Endodermal cell (in vitro differentiated cells): Measurements from ENCODE around the gene BTBD2. TPM values are rescaled to one million over a fixed set of nuclear protein-coding genes. Genes with fewer than 3 reads are reported as not detected.

ENCODE experiments used
- DNase-seq: peaks from one replicate; pipeline ENCODE4 v3.0.0-alpha.2; 2017
- H3K27ac ChIP-seq: 2 replicates; pipeline ENCODE4 v1.5.1; 2013; ENCODE audit warnings: mild to moderate bottlenecking, low read depth, low read length, moderate library complexity
- H3K27me3 ChIP-seq: 2 replicates; pipeline ENCODE4 v1.6.1; 2013; ENCODE audit warnings: mild to moderate bottlenecking, low read length, moderate library complexity; ENCODE audit not compliant: insufficient read depth, control insufficient read depth, poor library complexity, severe bottlenecking
- H3K36me3 ChIP-seq: 2 replicates; pipeline ENCODE4 v1.7.0; 2013; ENCODE audit warnings: mild to moderate bottlenecking, low read length, moderate library complexity; ENCODE audit not compliant: control insufficient read depth, insufficient read depth
- H3K4me1 ChIP-seq: one replicate; pipeline ENCODE4 v1.7.0; 2013; ENCODE audit warnings: low read length; ENCODE audit not compliant: control insufficient read depth, insufficient read depth
- H3K4me3 ChIP-seq: 2 replicates; pipeline ENCODE4 v1.5.1; 2013; ENCODE audit warnings: mild to moderate bottlenecking, low read length, moderate library complexity
- H3K9ac ChIP-seq: 2 replicates; pipeline ENCODE4 v1.6.1; 2013; ENCODE audit warnings: mild to moderate bottlenecking, low read length, moderate library complexity; ENCODE audit not compliant: poor library complexity, severe bottlenecking; ENCODE audit errors: extremely low read depth
- H3K9me3 ChIP-seq: 2 replicates; pipeline ENCODE4 v1.6.1; 2013; ENCODE audit warnings: mild to moderate bottlenecking, low read length, moderate library complexity; ENCODE audit not compliant: control insufficient read depth
- H3K27ac Mint-ChIP-seq: 2 replicates; pipeline ENCODE4 v1.8.0; 2020; ENCODE audit warnings: mixed read lengths
- H3K27me3 Mint-ChIP-seq: 2 replicates; pipeline ENCODE4 v1.8.0; 2021; ENCODE audit warnings: mild to moderate bottlenecking, mixed read lengths; ENCODE audit not compliant: insufficient read depth
- H3K36me3 Mint-ChIP-seq: 2 replicates; pipeline ENCODE4 v1.8.0; 2020; ENCODE audit warnings: low read depth, mixed read lengths
- H3K4me1 Mint-ChIP-seq: 2 replicates; pipeline ENCODE4 v1.8.0; 2020; ENCODE audit warnings: mixed read lengths
- H3K4me3 Mint-ChIP-seq: 2 replicates; pipeline ENCODE4 v1.8.0; 2020; ENCODE audit warnings: mild to moderate bottlenecking, moderate library complexity, mixed read lengths
- H3K9me3 Mint-ChIP-seq: 2 replicates; pipeline ENCODE4 v1.8.0; 2020; ENCODE audit warnings: mild to moderate bottlenecking, mixed read lengths
- WGBS, 2 experiments: methylation state at CpG; one replicate each; pipeline versions ENCODE4 v1.1.5 to v1.1.7; 2013; ENCODE audit warnings: missing lambda C conversion rate in 2 of 2, mixed read lengths in 1 of 2; ENCODE audit not compliant: insufficient coverage in 1 of 2, insufficient read length in 1 of 2; 5-methylcytosine and 5-hydroxymethylcytosine counted together
- total RNA-seq, 2 donors: library from RNA; stranded (reverse); fragmentation: NEBNext Ultra II Directional in 1 of 2; extraction: Animal tissue kit (Norgen Biotek cat#: 25700) in 1 of 2; gene quantifications; 2 replicates in 1 of 2; 3 replicates in 1 of 2; pipeline ENCODE4 v1.2.1, GENCODE V29; 2021
- TF ChIP-seq, protein P1 (sequence below): fragments of 200-600 bp; sonication (generic); conservative IDR thresholded peaks from 2 replicates; pipeline ENCODE4 v1.5.0; 2021; ENCODE audit warnings: antibody characterized with exemption, mild to moderate bottlenecking

The BTBD2 gene
- total RNA-seq, 2 donors from 2014 or later, result 107 to 112 TPM

DNA sequence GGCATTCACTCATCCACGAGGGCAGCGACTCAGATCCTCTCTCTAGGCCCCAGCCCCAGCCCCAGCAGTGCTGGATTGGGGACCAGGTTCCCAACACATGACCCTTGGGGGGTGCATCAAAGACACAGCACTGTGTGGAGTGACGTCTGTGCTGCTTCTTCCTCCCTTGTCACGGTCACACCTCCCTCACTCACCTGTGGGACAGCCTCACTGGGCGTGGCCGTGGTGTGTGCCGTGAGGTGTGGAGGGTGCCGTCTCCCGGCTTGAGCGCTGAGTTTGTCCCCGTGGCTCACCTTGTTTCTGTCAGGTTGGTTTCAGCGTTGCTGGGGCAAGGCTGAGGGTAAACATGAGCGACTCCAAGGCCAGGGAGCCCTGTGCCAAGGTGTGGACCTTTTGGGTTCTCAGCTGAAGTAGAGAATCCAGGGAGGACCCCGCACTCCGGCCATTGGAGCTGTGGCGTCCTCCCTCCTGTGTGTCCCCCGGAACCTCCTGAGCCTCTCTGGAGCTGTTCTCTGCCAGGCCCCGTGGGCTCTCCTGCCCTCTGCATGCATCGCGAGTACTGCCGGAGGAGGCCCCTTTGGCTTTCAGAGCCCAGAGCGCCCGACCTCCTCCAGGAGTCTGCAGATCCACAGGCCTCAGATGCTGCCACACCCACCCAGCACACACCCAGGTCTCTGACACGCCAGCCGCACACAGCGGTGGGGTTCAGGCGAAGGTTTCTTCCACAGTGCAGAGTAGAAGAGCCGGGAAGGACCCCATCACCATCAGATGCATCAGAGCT lies 40.9 kb downstream of the BTBD2 start:
- H3K27ac ChIP-seq, result no peak overlapping the region
- WGBS, 2 experiments, result 95% methylated on average over 13 to 28 of the region's 28 CpGs
- H3K9me3 ChIP-seq, result no peaks in the 10 kb centered on the region
- TF ChIP-seq, protein P1, sequence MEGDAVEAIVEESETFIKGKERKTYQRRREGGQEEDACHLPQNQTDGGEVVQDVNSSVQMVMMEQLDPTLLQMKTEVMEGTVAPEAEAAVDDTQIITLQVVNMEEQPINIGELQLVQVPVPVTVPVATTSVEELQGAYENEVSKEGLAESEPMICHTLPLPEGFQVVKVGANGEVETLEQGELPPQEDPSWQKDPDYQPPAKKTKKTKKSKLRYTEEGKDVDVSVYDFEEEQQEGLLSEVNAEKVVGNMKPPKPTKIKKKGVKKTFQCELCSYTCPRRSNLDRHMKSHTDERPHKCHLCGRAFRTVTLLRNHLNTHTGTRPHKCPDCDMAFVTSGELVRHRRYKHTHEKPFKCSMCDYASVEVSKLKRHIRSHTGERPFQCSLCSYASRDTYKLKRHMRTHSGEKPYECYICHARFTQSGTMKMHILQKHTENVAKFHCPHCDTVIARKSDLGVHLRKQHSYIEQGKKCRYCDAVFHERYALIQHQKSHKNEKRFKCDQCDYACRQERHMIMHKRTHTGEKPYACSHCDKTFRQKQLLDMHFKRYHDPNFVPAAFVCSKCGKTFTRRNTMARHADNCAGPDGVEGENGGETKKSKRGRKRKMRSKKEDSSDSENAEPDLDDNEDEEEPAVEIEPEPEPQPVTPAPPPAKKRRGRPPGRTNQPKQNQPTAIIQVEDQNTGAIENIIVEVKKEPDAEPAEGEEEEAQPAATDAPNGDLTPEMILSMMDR, result no peak
- H3K4me3 ChIP-seq, result no peak overlapping the region
- Mint-ChIP-seq H3K27ac (no peak overlapping the region), H3K27me3 (no peaks in the 10 kb centered on the region), H3K9me3 (no peaks in the 10 kb centered on the region), H3K4me1 (no peaks in the 10 kb centered on the region), H3K4me3 (no peak overlapping the region), H3K36me3 (peaks cover 22% of the 10 kb centered on the region)
- H3K27me3 ChIP-seq, result no peaks in the 10 kb centered on the region
- H3K36me3 ChIP-seq, result peaks cover 14% of the 10 kb centered on the region
- H3K4me1 ChIP-seq, result no peaks in the 10 kb centered on the region
- DNase-seq, result no peak
- no peak overlapping the region for H3K9ac ChIP-seq

DNA sequence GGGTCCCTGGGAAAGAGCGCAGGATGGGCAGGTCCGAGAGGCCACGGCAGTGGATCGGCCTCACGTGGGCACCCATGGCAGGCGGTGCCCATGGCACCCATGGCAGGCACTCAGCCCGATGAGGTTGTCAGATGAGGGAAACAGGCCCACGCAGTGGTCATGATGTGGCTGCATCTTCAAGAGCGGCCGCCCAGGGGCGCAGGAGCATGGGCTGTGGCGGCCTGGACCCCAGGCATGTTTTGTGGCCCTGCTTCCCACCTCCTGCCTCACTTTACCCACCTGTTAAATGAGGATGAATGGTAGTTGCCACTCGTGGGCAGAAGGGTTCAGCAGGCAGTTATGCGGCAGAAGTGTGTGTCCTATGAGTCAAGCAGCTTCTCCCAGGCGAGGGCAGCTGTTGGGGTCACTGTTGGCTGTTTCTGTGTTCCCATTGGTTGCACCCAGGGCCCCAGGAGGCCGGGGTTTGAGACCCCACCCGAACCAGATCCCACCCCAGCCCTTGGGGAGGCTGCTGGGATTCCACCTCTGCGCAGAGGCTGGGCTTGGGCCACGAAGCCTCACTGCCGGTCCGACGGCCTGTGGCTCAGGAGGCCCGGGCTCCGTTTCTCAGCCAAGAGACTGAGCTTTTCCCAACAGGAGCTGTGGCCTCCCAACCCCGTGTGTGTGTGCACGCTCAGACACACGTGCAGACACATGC lies 44.6 kb downstream of the BTBD2 start:
- H3K36me3 ChIP-seq, result peaks cover 16% of the 10 kb centered on the region
- no peak overlapping the region for H3K27ac Mint-ChIP-seq

DNA sequence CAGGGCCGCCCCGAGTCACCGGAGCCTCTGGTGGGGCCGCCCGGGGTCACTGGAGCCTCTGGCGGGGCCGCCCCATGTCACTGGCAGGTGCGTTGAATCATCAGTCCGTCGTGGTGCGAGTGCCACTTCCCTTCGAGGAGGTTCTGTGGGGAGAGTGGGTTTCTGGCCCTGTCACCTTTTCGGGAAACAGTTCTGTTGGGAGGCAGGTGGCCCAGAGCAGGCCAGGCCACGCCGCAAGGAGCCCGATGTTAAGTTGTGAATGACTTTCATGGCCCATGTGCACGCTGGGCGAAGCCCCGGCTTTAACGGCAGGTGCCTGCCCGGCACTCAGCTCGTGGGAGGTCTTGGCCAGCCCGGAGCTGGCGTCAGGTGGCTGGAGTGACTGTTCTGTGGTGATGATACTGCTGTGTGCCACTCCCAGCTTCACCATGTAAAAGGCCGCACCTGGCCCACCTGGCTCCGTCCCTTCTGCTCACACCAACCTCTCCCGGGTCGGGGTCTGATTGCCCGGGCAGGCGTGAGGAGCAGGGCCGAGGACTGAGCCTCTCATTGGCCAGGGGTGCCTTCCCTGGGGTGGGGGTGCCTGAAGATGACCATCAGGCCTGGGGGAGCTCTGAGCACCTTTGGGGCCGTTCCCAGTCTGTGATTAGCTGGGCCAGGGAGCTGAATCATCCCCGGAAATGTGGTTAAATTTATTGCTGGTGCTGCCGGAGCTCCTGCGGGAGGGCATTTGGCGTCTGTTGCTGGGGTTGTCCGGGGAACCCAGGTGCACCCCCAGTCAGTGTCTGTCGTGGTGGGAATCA lies 45.3 kb downstream of the BTBD2 start:
- H3K27me3 ChIP-seq, result no peaks in the 10 kb centered on the region
- H3K36me3 ChIP-seq, result peaks cover 16% of the 10 kb centered on the region
- H3K4me3 Mint-ChIP-seq, result no peak overlapping the region
- WGBS, 2 experiments, result 93% methylated on average over 24 to 38 of the region's 38 CpGs
- no peaks in the 10 kb centered on the region for H3K27me3 Mint-ChIP-seq
- H3K4me1 ChIP-seq, result no peaks in the 10 kb centered on the region
- DNase-seq, result no peak
- no peak overlapping the region for H3K4me3 ChIP-seq
- no peak overlapping the region for H3K9ac ChIP-seq
- H3K27ac Mint-ChIP-seq, result no peak overlapping the region
- TF ChIP-seq, protein P1, result no peak
- no peaks in the 10 kb centered on the region for H3K4me1 Mint-ChIP-seq
- no peaks in the 10 kb centered on the region for H3K9me3 Mint-ChIP-seq
- H3K9me3 ChIP-seq, result no peaks in the 10 kb centered on the region
- H3K36me3 Mint-ChIP-seq, result peaks cover 9% of the 10 kb centered on the region
- H3K27ac ChIP-seq, result no peak overlapping the region

More for the DNA sequence above, 44.6 kb downstream of the BTBD2 start:
- H3K4me1 Mint-ChIP-seq, result no peaks in the 10 kb centered on the region
- H3K9ac ChIP-seq, result no peak overlapping the region
- H3K27me3 ChIP-seq, result no peaks in the 10 kb centered on the region
- H3K4me3 Mint-ChIP-seq, result no peak overlapping the region
- H3K27me3 Mint-ChIP-seq, result no peaks in the 10 kb centered on the region
- WGBS, 2 experiments, result 97% methylated on average over 22 to 27 of the region's 27 CpGs
- no peaks in the 10 kb centered on the region for H3K9me3 ChIP-seq
- H3K9me3 Mint-ChIP-seq, result no peaks in the 10 kb centered on the region
- no peaks in the 10 kb centered on the region for H3K4me1 ChIP-seq
- H3K4me3 ChIP-seq, result no peak overlapping the region
- TF ChIP-seq, protein P1, result no peak
- H3K36me3 Mint-ChIP-seq, result peaks cover 12% of the 10 kb centered on the region
- H3K27ac ChIP-seq, result no peak overlapping the region
- DNase-seq, result no peak
